Measurements from ENCODE around the gene SUGCT.

Gene SUGCT

DNA sequence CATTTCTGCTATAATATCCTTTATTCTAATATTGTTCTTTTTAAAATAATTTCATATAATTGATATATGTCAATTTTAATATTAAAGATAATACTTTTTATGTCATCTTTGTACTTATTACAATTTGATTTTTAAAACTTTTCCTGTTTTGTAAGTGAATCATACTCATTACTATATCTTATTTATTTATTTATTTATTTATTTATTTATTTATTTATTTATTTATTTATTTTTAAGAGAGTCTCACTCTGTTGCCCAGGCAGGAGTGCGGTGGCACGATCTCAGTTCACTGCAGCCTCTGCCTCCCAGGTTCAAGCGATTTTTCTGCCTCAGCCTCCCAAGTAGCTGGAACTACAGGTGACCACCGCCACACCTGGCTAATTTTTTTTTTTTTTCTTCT, 215.3 kb downstream of the SUGCT start:
- H3K9me3 ChIP-seq (ENCODE audit: control insufficient read depth, low read length), result no peaks in the 10 kb centered on the region
- no peak overlapping the region for H3K4me3 ChIP-seq (ENCODE audit: extremely low read depth, insufficient read depth, low read length, poor library complexity, severe bottlenecking)
- no peaks in the 10 kb centered on the region for H3K36me3 ChIP-seq (ENCODE audit: control insufficient read depth, insufficient read depth, low read length)
- 79 to 100% methylated on average over 1 to 3 of the region's 4 CpGs for WGBS, 2 experiments (ENCODE audit: insufficient coverage in 2 of 2)
- H3K27ac ChIP-seq (ENCODE audit: low read depth, low read length, severe bottlenecking), result no peak overlapping the region
- H3K4me1 ChIP-seq (ENCODE audit: control insufficient read depth, insufficient read depth, low read length, poor library complexity, severe bottlenecking), result no peaks in the 10 kb centered on the region

DNA sequence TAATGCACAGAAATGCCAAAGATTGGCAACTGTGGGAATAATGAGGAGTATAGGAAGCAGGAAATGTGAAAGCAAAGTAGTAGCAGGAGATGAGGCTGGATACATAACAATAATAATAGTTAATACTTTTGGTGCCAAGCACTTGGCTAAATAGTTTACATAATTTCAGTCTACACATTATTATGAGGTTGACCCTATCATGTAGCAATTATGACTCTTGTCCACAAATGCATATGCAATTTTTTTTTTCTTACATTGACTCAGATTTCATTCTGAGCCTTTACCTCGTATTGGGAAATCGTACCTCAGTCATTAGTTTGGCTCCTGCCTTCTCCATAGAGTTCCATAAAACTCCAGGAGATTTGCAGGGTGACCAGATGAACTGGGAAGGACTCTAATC, 219.9 kb downstream of the SUGCT start:
- H3K36me3 ChIP-seq (ENCODE audit: control insufficient read depth, insufficient read depth, low read length), result no peaks in the 10 kb centered on the region
- no peaks in the 10 kb centered on the region for H3K9me3 ChIP-seq (ENCODE audit: control insufficient read depth, low read length)
- H3K4me1 ChIP-seq (ENCODE audit: control insufficient read depth, insufficient read depth, low read length, poor library complexity, severe bottlenecking), result no peaks in the 10 kb centered on the region
- WGBS, 2 experiments (ENCODE audit: insufficient coverage in 2 of 2), result 83 to 100% methylated on average over 1 to 2 of the region's 2 CpGs
- no peak overlapping the region for H3K27ac ChIP-seq (ENCODE audit: low read depth, low read length, severe bottlenecking)
- H3K4me3 ChIP-seq (ENCODE audit: extremely low read depth, insufficient read depth, low read length, poor library complexity, severe bottlenecking), result no peak overlapping the region

DNA sequence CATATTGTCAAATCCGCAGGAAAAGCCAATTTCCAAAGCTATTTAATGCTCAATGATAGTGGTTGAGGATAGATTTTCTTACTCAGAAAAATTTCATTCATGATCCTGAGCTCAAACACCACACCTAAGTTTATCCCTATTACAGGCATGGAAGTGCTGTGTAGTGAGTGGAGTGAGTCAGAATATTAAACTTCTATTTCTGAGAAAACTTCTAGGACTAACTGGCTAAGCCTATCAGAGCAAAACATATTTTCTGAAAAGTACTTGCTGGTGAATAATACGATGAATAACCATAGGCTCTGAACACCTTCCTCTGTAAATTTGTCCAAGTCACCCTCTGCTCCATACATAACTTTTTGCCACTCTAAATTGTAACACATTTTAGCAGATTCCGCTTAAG, 221.5 kb downstream of the SUGCT start:
- Histone ChIP-seq H3K27ac (ENCODE audit: low read depth, low read length, severe bottlenecking) (no peak overlapping the region), H3K4me1 (ENCODE audit: control insufficient read depth, insufficient read depth, low read length, poor library complexity, severe bottlenecking) (no peaks in the 10 kb centered on the region), H3K36me3 (ENCODE audit: control insufficient read depth, insufficient read depth, low read length) (no peaks in the 10 kb centered on the region), H3K4me3 (ENCODE audit: extremely low read depth, insufficient read depth, low read length, poor library complexity, severe bottlenecking) (no peak overlapping the region), H3K9me3 (ENCODE audit: control insufficient read depth, low read length) (no peaks in the 10 kb centered on the region)
- WGBS, 2 experiments (ENCODE audit: insufficient coverage in 2 of 2), result 100% methylated on average over 1 of the region's 3 CpGs; no CpG with 5 or more reads in 1 of the 2 experiments

DNA sequence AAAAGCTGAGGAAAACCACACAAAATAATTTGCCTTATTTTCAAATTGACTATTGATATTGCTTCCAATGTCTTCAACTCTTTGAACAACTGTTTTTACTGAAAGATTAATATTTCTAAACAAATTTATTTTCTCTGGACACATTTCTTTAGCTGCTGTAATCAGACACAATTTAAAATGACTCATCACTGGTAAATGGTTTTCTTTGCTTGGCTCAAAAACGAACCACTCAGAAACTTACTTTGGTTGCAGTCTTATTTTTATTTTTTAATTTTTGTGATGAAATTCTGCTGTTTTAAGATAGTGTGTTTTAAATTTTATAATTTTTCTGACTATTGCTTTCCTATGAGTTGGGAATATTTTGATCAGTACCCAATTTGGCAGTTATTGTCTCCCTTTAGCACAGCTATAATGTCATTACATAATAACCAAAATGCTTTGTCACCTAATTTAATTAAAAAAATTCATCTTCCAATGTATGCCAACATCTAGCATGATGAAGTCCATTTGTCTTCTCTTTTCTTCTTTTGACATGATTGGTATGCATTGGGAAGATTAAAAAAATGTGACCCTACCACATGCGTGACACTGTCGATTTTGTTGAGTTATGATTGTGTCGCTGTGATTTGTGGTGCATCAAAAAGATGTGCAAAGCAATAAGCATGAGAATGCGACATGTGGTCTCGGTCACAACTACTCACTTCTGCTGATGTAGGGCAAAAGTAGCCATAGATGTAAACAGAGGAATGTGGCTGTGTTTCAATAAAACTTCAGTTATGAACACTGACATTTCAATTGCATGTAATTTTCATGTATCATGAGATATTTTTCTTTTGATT, 222.3 kb downstream of the SUGCT start:
- 100% methylated on average over 3 to 5 of the region's 6 CpGs for WGBS, 2 experiments (ENCODE audit: insufficient coverage in 2 of 2)
- no peaks in the 10 kb centered on the region for H3K4me1 ChIP-seq (ENCODE audit: control insufficient read depth, insufficient read depth, low read length, poor library complexity, severe bottlenecking)
- no peak overlapping the region for H3K4me3 ChIP-seq (ENCODE audit: extremely low read depth, insufficient read depth, low read length, poor library complexity, severe bottlenecking)
- no peaks in the 10 kb centered on the region for H3K9me3 ChIP-seq (ENCODE audit: control insufficient read depth, low read length)
- H3K27ac ChIP-seq (ENCODE audit: low read depth, low read length, severe bottlenecking), result no peak overlapping the region
- H3K36me3 ChIP-seq (ENCODE audit: control insufficient read depth, insufficient read depth, low read length), result no peaks in the 10 kb centered on the region

DNA sequence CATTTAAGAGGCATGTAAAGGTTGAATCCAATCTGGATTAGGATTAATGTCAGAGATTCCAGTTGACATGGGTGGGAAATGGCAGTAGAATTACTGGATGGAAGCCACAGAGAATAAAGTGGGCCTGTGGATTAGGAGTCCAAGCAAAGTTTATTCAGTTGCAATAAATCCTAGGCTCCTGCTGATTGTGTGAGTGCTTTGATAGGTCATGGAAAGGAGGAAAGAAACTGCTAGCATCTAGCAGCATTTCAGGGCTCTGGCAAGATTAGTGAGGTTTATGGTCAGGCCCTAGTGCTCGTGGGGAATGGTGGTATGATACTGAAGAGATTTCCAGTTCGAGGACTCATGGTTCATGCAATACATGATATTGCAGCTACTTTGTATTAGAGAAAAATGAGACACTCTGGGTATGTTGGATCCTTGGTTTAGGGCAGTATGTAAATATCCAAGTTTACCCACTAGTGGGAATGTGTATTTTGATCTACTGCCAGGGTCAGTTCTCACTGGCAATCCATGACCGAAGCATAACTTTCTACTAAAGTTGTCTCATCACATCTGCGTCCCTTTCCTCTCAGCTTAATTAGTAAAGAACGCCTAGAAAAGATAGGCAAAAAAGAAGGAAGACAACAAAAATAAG, 235.0 kb downstream of the SUGCT start:
- 87 to 88% methylated on average over 3 of the region's 5 CpGs for WGBS, 2 experiments (ENCODE audit: insufficient coverage in 2 of 2)
- Histone ChIP-seq H3K9me3 (ENCODE audit: control insufficient read depth, low read length) (no peaks in the 10 kb centered on the region), H3K4me1 (ENCODE audit: control insufficient read depth, insufficient read depth, low read length, poor library complexity, severe bottlenecking) (no peaks in the 10 kb centered on the region), H3K4me3 (ENCODE audit: extremely low read depth, insufficient read depth, low read length, poor library complexity, severe bottlenecking) (no peak overlapping the region), H3K36me3 (ENCODE audit: control insufficient read depth, insufficient read depth, low read length) (no peaks in the 10 kb centered on the region), H3K27ac (ENCODE audit: low read depth, low read length, severe bottlenecking) (no peak overlapping the region)

DNA sequence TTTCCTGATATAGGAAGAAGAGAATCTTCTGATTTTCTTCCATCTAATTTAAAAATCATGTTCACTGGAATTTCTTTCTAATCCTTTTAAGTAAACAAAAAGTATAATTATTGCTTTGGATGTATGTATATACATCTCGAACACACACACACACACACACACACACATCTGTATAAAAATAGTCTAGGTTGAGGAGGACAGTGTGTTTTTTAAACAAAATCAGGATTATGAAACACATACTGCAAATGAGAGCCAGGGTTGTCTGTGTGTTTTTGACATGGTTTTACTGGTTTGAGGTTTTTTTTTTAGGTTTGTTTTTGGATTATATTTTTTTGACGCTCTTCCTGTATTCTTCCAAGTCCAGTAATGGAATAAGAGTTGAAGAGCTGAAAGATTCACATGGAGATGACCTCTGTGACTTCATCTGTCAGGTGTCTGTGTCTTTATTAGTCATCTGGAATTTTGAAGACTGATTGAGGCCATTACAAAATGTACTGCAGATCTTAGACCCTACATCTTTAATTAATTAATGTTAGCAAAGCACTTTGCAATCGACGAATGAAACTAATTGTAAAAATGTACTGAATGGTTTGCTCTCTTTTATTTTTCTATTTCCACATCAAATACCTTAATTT, 237.1 kb downstream of the SUGCT start:
- no peak overlapping the region for H3K27ac ChIP-seq (ENCODE audit: low read depth, low read length, severe bottlenecking)
- no peaks in the 10 kb centered on the region for H3K4me1 ChIP-seq (ENCODE audit: control insufficient read depth, insufficient read depth, low read length, poor library complexity, severe bottlenecking)
- H3K9me3 ChIP-seq (ENCODE audit: control insufficient read depth, low read length), result no peaks in the 10 kb centered on the region
- WGBS, 2 experiments (ENCODE audit: insufficient coverage in 2 of 2), result no CpG with 5 or more reads among the region's 4 CpGs
- H3K4me3 ChIP-seq (ENCODE audit: extremely low read depth, insufficient read depth, low read length, poor library complexity, severe bottlenecking), result no peak overlapping the region
- no peaks in the 10 kb centered on the region for H3K36me3 ChIP-seq (ENCODE audit: control insufficient read depth, insufficient read depth, low read length)

DNA sequence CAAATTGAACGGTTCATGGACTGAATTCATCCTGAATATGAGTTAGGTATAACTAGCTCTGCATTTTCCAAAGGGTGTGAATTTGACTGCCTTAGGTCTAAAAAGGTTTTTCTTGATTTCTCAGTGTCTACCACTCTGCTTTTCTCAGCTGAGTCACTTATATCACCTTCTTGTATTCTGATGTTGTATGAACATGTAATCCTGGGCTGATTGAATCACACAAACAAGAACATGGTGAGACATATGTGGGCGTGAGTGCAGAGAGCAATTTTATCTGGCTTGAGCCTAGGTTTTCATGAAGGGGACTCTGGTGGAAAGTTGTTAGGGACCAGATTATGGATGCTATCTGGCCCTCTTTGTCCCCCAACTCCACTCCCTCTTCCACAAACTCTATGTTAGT, 239.8 kb downstream of the SUGCT start:
- Histone ChIP-seq H3K9me3 (ENCODE audit: control insufficient read depth, low read length) (no peaks in the 10 kb centered on the region), H3K4me3 (ENCODE audit: extremely low read depth, insufficient read depth, low read length, poor library complexity, severe bottlenecking) (no peak overlapping the region), H3K36me3 (ENCODE audit: control insufficient read depth, insufficient read depth, low read length) (no peaks in the 10 kb centered on the region), H3K27ac (ENCODE audit: low read depth, low read length, severe bottlenecking) (no peak overlapping the region), H3K4me1 (ENCODE audit: control insufficient read depth, insufficient read depth, low read length, poor library complexity, severe bottlenecking) (no peaks in the 10 kb centered on the region)
- WGBS, 2 experiments (ENCODE audit: insufficient coverage in 2 of 2), result 60 to 85% methylated on average over 1 to 2 of the region's 2 CpGs

DNA sequence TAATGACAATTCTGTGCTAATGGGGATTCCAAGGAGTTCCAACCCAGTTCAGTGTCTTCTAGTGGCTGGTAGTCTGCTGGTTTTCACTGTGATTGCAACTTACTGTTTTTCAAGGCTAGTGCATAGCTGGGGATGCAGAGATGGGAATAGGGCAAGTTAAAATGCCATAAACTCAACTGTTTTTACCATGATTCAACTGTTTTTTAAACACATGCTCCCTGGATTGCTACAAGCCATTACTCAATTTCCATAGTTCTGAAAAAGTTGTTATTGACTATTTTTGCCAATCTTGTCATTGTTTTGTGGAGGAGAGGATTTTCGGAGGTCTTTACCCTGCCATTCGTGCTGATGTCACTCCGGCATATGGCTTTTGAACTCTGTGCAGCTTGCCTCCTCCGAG, 245.3 kb downstream of the SUGCT start:
- WGBS, 2 experiments (ENCODE audit: insufficient coverage in 2 of 2), result 96 to 100% methylated on average over 1 to 4 of the region's 4 CpGs
- Histone ChIP-seq H3K4me3 (ENCODE audit: extremely low read depth, insufficient read depth, low read length, poor library complexity, severe bottlenecking) (no peak overlapping the region), H3K9me3 (ENCODE audit: control insufficient read depth, low read length) (no peaks in the 10 kb centered on the region), H3K27ac (ENCODE audit: low read depth, low read length, severe bottlenecking) (no peak overlapping the region), H3K36me3 (ENCODE audit: control insufficient read depth, insufficient read depth, low read length) (no peaks in the 10 kb centered on the region), H3K4me1 (ENCODE audit: control insufficient read depth, insufficient read depth, low read length, poor library complexity, severe bottlenecking) (no peaks in the 10 kb centered on the region)

DNA sequence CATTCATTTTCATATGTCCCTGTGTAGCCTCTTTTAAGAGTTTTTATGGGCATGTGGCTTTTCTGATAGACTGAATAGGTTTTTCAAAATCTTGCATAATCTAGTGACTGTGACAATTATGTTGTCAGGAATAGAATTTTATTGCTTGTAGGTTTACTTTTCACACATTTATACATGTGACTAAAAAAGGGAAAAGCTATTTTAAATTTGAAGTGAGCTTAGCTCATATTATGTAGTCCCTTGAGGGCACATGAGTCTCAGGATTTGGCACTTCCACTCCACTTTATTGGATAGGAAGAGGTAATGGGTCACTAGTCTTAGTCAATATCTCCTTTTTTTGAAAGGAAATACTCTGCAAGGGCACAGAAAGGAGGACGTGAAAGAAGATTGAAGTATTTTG, 247.3 kb downstream of the SUGCT start:
- Histone ChIP-seq H3K27ac (ENCODE audit: low read depth, low read length, severe bottlenecking) (no peak overlapping the region), H3K36me3 (ENCODE audit: control insufficient read depth, insufficient read depth, low read length) (no peaks in the 10 kb centered on the region), H3K4me3 (ENCODE audit: extremely low read depth, insufficient read depth, low read length, poor library complexity, severe bottlenecking) (no peak overlapping the region), H3K4me1 (ENCODE audit: control insufficient read depth, insufficient read depth, low read length, poor library complexity, severe bottlenecking) (no peaks in the 10 kb centered on the region), H3K9me3 (ENCODE audit: control insufficient read depth, low read length) (no peaks in the 10 kb centered on the region)
- WGBS, 2 experiments (ENCODE audit: insufficient coverage in 2 of 2), result no CpG with 5 or more reads among the region's 1 CpG

DNA sequence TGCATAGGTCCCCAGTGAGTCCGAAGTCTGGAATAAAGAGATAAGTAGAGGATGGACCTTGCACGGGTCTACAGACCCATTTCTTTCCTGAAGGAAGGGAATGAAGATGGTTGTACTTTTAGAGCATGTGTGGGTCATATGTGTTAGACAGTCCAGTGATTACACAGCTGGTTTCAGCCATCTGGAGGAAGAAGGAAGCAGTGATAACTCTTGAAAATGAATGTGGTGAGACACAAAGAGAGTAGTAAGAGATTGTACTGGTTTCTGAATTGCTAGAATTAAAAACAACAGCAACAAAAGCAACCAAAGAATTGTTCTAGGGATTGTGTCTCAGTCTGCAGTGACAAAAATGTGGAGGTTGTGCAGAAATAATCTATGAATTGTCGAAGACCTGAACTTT, 258.9 kb downstream of the SUGCT start:
- no peak overlapping the region for H3K27ac ChIP-seq (ENCODE audit: low read depth, low read length, severe bottlenecking)
- H3K36me3 ChIP-seq (ENCODE audit: control insufficient read depth, insufficient read depth, low read length), result no peaks in the 10 kb centered on the region
- H3K9me3 ChIP-seq (ENCODE audit: control insufficient read depth, low read length), result no peaks in the 10 kb centered on the region
- no peaks in the 10 kb centered on the region for H3K4me1 ChIP-seq (ENCODE audit: control insufficient read depth, insufficient read depth, low read length, poor library complexity, severe bottlenecking)
- H3K4me3 ChIP-seq (ENCODE audit: extremely low read depth, insufficient read depth, low read length, poor library complexity, severe bottlenecking), result no peak overlapping the region
- WGBS, 2 experiments (ENCODE audit: insufficient coverage in 2 of 2), result 78 to 85% methylated on average over 3 of the region's 3 CpGs

DNA sequence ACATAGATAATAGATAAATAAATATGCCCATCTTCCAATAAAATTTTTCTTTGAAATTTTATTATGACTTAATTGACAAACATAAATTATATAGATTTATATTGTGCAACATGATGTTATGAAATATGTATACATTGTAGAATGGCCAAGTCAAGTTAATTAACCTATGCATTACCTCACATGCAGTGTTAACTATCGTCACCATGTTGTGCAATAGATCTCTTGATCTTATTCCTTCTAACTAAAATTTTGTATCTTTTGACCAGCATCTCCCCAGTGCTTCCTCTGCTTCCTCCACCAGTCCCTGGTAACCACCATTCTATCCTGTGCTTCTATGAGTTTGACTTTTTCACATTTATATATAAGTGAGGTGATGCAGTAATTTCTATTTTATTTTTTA, 259.6 kb downstream of the SUGCT start:
- no peaks in the 10 kb centered on the region for H3K4me1 ChIP-seq (ENCODE audit: control insufficient read depth, insufficient read depth, low read length, poor library complexity, severe bottlenecking)
- 75 to 80% methylated on average over 1 of the region's 1 CpG for WGBS, 2 experiments (ENCODE audit: insufficient coverage in 2 of 2)
- no peaks in the 10 kb centered on the region for H3K36me3 ChIP-seq (ENCODE audit: control insufficient read depth, insufficient read depth, low read length)
- no peak overlapping the region for H3K27ac ChIP-seq (ENCODE audit: low read depth, low read length, severe bottlenecking)
- no peak overlapping the region for H3K4me3 ChIP-seq (ENCODE audit: extremely low read depth, insufficient read depth, low read length, poor library complexity, severe bottlenecking)
- H3K9me3 ChIP-seq (ENCODE audit: control insufficient read depth, low read length), result no peaks in the 10 kb centered on the region
